ENCODE results near the gene FYB1. TPM values are rescaled to one million over a fixed set of nuclear protein-coding genes. Genes with fewer than 3 reads are reported as not detected.

Gene FYB1
- 1 to 10 TPM; 1.5 to 5.0 (median 2.7) TPM for total RNA-seq

- TF ChIP-seq POLR2A (IDR thresholded peaks at IDR 0.05) (no peak), CTCF (IDR thresholded peaks at IDR 0.05) (no peak)
- H3K4me3 ChIP-seq (ENCODE audit: low read depth, poor library complexity, severe bottlenecking): no peak within 1 kb of the TSS
- peak in 1 of 2 donors; percentile 43 for DNase-seq (ENCODE audit: low spot score in 2 of 2)
- intact Hi-C loops (cut with DNase I; ENCODE audit: low total_unique reads): no loop called here
- 59 to 61% methylated on average over 4 of the region's 4 CpGs for WGBS, 2 donors
These were observed at the start of gene FYB1 for GRCh38 chr5:39219437-39219836. FYB1 (minus strand) TSS chr5:39219563; CDS start chr5:39202960, 16,603 bp downstream.

GRCh38 chr5:39267186-39267585 lies 47.8 kb upstream of the FYB1 start:
- DNase-seq (ENCODE audit: low spot score in 2 of 2): no peak
- WGBS, 2 donors: 88 to 89% methylated on average over 2 of the region's 2 CpGs
- no peak overlapping the region for H3K4me3 ChIP-seq (ENCODE audit: low read depth, poor library complexity, severe bottlenecking)
- TF ChIP-seq CTCF (IDR thresholded peaks at IDR 0.05) (no peak), POLR2A (IDR thresholded peaks at IDR 0.05) (no peak)
- intact Hi-C loops (cut with DNase I; ENCODE audit: low total_unique reads): no loop called here

- TF ChIP-seq CTCF (IDR thresholded peaks at IDR 0.05) (no peak), POLR2A (IDR thresholded peaks at IDR 0.05) (no peak)
- intact Hi-C loops (cut with DNase I; ENCODE audit: low total_unique reads): no loop called here
- 0 to 3% methylated on average over 2 of the region's 2 CpGs for WGBS, 2 donors
- no peak for DNase-seq (ENCODE audit: low spot score in 2 of 2)
- H3K4me3 ChIP-seq (ENCODE audit: low read depth, poor library complexity, severe bottlenecking): no peak overlapping the region
These were observed 47.1 kb upstream of the FYB1 start for GRCh38 chr5:39266442-39266841.

- no peak overlapping the region for H3K4me3 ChIP-seq (ENCODE audit: low read depth, poor library complexity, severe bottlenecking)
- DNase-seq (ENCODE audit: low spot score in 2 of 2): no peak
- no peak for TF ChIP-seq POLR2A (IDR thresholded peaks at IDR 0.05)
- intact Hi-C loops (cut with DNase I; ENCODE audit: low total_unique reads): no loop called here
- 95 to 96% methylated on average over 1 of the region's 1 CpG for WGBS, 2 donors
These were observed 45.2 kb upstream of the FYB1 start for GRCh38 chr5:39264528-39264927.

- WGBS, 2 donors: 89 to 92% methylated on average over 2 of the region's 2 CpGs
- TF ChIP-seq CTCF (IDR thresholded peaks at IDR 0.05): no peak
- H3K4me3 ChIP-seq (ENCODE audit: low read depth, poor library complexity, severe bottlenecking): no peak overlapping the region
- DNase-seq (ENCODE audit: low spot score in 2 of 2): no peak
- intact Hi-C loops (cut with DNase I; ENCODE audit: low total_unique reads): no loop called here
These were observed 43.6 kb upstream of the FYB1 start for GRCh38 chr5:39262981-39263380.

- no peak for DNase-seq (ENCODE audit: low spot score in 2 of 2)
These were observed 40.7 kb upstream of the FYB1 start for GRCh38 chr5:39260095-39260494.

More at GRCh38 chr5:39260095-39260494, 40.7 kb upstream of the FYB1 start:
- intact Hi-C loops (cut with DNase I; ENCODE audit: low total_unique reads): no loop called here
- no peak overlapping the region for H3K4me3 ChIP-seq (ENCODE audit: low read depth, poor library complexity, severe bottlenecking)
- TF ChIP-seq POLR2A (IDR thresholded peaks at IDR 0.05): no peak
- no peak for TF ChIP-seq CTCF (IDR thresholded peaks at IDR 0.05)

Measured in lower leg skin (tissue), 4 donors.